HG03439 (cell line): Measurements from ENCODE around the gene CSDE1.

Experiments
- ATAC-seq: cut with Tn5 transposase; IDR thresholded peaks from one replicate; pipeline ENCODE4 v1.9.1; 2021; ENCODE audit warnings: mild to moderate bottlenecking, moderate library complexity; ENCODE audit not compliant: unreplicated experiment

Gene CSDE1

GRCh38 chr1:114707604-114708003, 50.2 kb downstream of the CSDE1 start:
- no peak for ATAC-seq

DNA sequence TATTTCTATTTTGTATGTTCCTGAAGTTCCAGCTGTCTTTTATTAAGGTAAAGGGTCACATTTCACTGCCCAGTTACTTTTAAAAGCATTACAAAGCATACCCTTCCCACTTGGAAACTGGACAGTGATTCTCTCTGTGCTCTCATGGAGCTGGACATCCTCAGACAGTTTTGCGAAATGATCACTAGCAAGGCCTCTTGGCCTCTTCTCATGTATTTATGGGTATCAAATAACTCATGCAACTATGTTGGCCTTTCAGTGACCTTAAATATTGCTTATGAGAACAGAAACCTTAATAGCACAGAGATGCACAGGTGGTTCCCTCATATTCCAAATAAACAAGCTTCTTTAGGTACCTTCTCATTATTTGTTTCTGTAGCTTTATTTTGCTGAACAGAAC, 54.5 kb downstream of the CSDE1 start:
- ATAC-seq, result no peak

DNA sequence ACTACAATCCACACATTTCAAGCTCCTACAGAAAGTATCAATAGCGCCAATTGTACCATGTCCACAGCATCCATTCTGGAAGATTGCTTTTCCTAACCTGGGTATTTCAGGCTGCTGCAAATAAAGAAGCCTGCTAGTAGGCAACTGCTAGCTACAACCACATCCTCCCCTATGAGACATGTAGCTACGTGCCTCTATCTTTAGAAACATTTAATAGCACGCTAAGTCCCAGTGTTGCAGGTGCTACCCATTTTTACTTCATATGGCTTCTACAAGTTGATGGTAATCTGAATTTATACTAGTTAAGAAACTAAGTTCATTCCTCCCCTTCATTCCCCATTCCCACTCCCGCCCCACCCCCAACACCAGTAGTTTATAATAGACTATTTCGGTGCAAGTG, 55.0 kb downstream of the CSDE1 start:
- peak; percentile 53 for ATAC-seq

DNA sequence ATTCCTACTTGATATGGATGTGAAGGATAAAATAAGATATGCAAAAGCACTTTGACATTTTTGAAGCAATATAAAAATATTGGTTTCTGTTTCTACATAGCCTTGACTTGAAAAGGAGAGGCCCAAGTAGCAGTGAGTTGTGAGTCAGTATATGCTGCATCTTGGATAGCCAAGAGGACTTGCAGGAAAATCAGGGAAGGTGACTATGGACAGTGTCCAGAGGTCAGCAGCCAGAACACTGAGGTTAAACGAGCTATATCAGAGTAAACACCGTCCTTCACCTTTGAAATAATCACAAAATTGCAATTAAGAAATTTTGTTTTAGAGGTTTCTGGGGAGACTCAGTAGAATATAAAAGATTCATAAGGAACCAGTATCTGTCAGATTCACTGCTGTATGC, 55.9 kb downstream of the CSDE1 start:
- no peak for ATAC-seq

- no peak for ATAC-seq
These were observed 57.7 kb downstream of the CSDE1 start for GRCh38 chr1:114700036-114700600.

DNA sequence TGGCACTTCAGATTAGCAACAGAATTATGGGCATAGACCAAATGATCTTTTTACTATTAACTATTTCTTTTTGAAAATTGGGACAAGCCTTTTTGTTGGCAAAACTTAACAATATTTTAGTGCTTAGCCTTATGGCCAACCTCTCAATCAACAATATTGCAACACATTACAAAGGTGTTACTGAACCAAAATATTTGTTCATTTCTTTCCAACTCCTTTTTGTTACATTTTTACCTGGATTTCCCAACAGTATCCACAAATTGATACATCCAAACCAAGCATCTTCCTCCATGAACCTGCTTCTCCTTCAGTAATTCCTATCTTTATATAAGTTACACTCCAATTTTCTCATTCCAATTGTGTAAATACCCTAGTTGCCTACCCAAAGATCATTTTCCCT, 61.0 kb downstream of the CSDE1 start:
- ATAC-seq, result no peak

- ATAC-seq, result no peak
These were observed 62.2 kb downstream of the CSDE1 start, which contains the start of gene AMPD1 for GRCh38 chr1:114695430-114696058. Gene AMPD1, minus strand, starts transcription at chr1:114695546. Its CDS starts 75 bp downstream, at chr1:114695471.

DNA sequence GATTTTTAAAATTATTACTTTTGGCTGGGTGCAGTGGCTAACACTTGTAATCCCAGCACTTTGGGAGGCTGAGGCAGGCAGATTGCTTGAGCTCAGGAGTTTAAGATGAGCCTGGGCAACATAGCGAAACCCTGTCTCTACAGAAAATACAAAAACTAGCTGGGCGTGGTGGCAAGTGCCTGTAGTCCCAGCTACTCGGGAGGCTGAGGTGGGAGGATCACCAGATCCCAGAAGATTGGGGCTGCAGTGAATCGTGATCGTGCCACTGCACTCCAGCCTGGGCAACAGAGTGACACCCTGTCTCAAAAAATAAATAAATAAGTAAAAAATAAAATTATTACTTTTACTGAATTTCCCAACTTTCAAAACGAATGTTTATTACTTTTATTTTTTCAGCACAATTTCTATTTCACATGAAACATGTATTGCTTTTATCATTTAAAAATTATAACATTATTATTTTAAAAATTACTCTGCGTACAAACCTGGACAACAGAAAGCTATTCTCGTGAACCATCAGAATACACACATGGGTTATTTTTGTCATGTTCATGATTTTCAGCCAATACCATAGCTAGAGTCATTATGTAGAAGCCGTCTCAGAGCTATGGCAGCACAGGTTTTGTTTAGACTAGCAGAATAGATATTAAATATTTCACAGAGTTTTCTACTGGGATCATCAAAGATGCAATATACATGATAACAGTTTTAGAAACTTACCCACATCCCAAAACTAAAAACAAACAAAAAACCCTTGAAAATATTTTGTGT, 63.1 kb downstream of the CSDE1 start:
- no peak for ATAC-seq

DNA sequence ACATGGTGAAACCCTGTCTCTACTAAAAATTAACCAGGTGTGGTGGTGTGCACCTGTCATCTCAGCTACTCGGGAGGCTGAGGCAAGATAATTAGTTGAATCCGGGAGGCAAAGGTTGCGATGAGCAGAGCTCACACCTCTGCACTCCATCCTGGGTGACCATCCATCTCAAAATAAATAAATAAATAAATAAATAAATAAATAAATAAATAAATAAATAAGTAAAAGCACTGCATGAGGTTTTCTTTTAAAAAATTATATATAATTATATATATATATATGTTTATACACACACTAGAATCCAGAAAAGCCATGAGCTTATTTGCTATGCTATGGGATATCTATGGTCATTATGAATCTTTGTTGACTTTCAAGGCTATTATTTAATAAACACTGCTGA, 64.8 kb downstream of the CSDE1 start:
- ATAC-seq, result no peak

- no peak for ATAC-seq
These were observed 66.7 kb downstream of the CSDE1 start for GRCh38 chr1:114691061-114691460.

- no peak for ATAC-seq
These were observed 67.6 kb downstream of the CSDE1 start for GRCh38 chr1:114690148-114690547.

- no peak for ATAC-seq
These were observed 69.3 kb downstream of the CSDE1 start for GRCh38 chr1:114688526-114688925.

GRCh38 chr1:114685851-114686250, 71.9 kb downstream of the CSDE1 start:
- no peak for ATAC-seq

DNA sequence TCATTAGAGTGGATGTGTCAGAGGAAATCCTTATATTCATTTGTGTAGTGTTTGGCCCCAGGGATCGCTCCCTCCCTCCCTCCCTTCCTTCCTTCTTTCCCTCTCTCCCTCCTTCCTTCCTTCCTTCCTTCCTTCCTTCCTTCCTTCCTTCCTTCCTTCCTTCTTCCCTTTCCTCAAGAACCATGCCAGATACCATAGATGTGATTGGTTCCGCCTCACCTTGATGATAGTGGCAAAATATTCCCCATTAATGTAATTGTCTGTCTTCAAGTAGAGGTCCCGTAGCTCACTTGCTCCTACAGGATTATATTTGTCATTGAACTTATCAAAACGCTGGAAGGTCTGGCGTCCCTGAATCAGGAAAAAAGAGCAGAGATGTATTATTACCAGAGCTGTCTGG, 80.1 kb downstream of the CSDE1 start:
- no peak for ATAC-seq

- ATAC-seq, result no peak
These were observed 81.7 kb downstream of the CSDE1 start for GRCh38 chr1:114676115-114676514.

DNA sequence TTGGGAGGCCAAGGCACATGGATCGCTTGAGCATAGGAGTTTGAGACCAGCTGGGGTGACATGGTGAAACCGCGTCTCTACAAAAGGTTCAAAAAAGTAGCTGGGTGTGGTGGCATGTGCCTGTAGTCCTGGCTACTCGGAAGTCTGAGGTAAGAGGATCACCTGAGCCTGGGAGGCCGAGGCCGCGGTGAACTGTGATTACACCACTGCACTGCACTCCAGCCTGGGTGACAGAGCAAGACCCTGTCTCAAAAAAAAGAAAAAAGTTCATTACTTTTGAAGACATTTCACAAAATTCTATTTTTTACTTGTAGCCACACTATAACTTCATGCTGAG, 85.9 kb downstream of the CSDE1 start:
- no peak for ATAC-seq

GRCh38 chr1:114671011-114671938, 86.5 kb downstream of the CSDE1 start:
- ATAC-seq, result no peak

DNA sequence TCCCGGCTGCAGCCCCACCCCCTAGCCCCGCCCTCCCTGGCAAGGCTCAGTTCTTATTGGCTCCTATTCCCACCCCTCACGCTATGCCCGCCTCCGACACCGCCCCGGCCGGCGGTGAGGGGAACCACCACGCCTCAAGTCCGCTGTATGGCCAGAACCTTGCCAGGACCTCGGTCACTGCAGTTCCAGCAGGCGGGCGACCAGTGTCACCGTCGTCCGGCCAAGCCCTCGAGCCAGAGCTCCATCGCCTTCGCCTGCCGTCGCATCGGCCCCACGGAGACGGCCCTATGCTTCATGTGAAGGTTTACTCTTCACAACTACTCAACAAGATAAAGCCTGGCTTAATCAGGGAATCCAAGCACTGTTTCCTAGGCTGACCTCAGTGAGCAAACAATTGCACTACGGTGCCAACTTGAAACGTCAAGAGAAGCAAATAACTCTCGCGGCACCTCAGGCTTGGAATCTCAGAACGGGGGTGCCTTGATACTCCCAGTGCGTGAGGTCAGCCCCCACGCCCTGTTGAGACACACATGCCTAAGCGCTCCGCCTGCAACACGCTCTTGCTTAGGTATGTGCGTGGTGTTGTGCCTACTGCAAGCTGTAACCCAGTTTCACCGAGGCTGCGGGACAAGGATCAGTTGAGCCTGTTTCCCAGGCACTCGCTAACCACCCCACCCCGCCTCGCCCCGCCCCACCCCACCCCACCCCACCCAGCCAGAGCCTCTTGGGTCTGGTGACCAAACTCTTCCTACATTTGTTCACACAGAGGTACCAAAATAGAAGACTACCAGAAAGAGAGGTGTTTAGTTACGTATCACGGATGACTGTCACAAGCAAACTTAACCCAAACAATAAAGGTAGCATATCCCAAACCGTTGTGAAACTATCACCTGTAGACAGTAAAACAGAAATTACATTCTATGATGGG, 87.4 kb downstream of the CSDE1 start:
- peak; percentile 98 for ATAC-seq

- peak; percentile 54 for ATAC-seq
These were observed 88.2 kb downstream of the CSDE1 start, which contains the start of gene DENND2C for GRCh38 chr1:114669562-114670082. Gene DENND2C, minus strand, starts transcription at chr1:114670049. Its CDS starts 44,065 bp downstream, at chr1:114625984.
